GM20431 (cell line): Measurements from ENCODE around the gene PRSS23.
"Not testable (repeated sequence)": the region's sequence is repeated elsewhere in the genome, so short reads cannot be mapped to it uniquely, and the experiment has no call there.

Experiments used
- in situ Hi-C: fragments of 300-500 bp; cut with MseI, MboI; formaldehyde crosslinking; loops from one replicate; pipeline ENCODE4 v1.15.0; 2020; ENCODE audit warnings: low sequenced_read_pairs; ENCODE audit not compliant: unreplicated experiment

The PRSS23 gene

DNA sequence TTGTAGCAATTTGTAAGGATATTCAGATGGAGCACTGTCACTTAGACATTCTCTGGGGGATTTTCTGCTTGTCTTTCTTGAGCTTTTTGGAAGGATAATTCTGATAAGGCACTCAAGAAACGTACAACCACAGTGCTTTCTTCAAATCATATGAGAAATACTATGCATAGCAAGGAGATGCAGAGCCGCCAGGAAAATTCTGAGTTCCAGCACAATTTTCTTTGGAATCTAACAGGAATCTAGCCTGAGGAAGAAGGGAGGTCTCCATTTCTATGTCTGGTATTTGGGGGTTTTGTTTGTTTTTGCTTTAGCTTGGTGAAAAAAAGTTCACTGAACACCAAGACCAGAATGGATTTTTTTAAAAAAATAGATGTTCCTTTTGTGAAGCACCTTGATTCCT, 9.9 kb downstream of the PRSS23 start:
- in situ Hi-C loops: loop anchor here (10.0 to 25.0 kb wide), 2 partner anchors 198 to 345 kb away; no protein-coding TSS in a partner anchor

DNA sequence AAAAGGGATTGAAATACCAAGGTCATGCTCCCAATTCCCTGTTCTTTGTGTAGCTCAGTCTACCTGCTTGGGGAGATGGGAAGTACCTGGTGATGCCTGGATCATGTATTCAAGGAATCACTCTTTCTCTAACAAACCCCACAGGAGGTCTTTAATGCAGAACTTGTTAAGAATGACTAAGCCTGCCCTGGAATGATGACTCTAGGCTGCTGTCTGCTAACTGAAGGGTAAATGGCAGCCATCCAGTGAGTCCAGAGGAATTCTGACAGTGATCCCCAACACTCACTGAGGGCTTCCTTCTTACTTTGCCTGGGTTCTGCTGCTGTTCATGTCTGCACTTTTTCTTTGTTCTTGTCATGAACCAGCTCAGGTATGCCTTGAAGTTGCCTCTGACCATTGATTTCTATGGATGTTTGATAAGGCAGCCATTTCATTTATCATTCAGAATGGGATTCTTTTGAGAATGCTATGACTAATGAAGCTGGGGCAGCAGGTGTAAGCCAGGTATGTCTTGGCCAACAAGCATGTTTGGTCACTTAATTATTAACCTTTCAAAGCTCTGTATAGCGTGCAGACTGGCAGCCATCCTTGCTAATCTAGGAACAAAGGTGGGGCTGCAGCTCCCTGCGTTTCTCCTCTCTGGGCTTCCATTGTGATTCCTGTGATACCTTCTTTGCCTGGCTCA, 11.4 kb downstream of the PRSS23 start:
- in situ Hi-C loops: loop anchor here (10.0 to 25.0 kb wide), 2 partner anchors 199 to 347 kb away; no protein-coding TSS in a partner anchor

DNA sequence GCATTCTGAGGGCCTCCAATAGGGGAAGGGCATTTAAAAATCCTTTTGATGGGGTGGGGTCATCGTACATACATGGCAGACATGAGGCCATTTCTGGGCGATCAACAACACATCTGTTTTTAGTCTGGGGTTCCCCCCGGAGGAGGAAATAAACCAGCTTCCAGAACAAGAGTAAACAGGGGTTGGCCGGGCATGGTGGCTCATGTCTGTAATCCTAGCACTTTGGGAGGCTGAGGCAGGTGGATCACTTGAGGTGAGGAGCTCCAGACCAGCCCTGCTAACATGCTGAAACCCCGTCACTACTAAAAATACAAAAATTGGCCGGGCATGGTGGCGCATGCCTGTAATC, 12.0 kb downstream of the PRSS23 start:
- in situ Hi-C loops: loop anchor here (10.0 to 25.0 kb wide), 2 partner anchors 200 to 347 kb away; no protein-coding TSS in a partner anchor

- in situ Hi-C loops: loop anchor here (10.0 to 25.0 kb wide), 2 partner anchors 201 to 348 kb away; no protein-coding TSS in a partner anchor
These were observed 12.6 kb downstream of the PRSS23 start for GRCh38 chr11:86812981-86813380.

GRCh38 chr11:86814775-86815174, 14.4 kb downstream of the PRSS23 start:
- in situ Hi-C loops: loop anchor here (10.0 to 25.0 kb wide), 2 partner anchors 202 to 350 kb away; no protein-coding TSS in a partner anchor

GRCh38 chr11:86815726-86816125, 15.4 kb downstream of the PRSS23 start:
- in situ Hi-C loops: loop anchor here (10.0 to 25.0 kb wide), 2 partner anchors 203 to 351 kb away; no protein-coding TSS in a partner anchor

- in situ Hi-C loops: loop anchor here (10.0 to 25.0 kb wide), 2 partner anchors 204 to 351 kb away; no protein-coding TSS in a partner anchor
These were observed 15.9 kb downstream of the PRSS23 start for GRCh38 chr11:86816251-86816726.

DNA sequence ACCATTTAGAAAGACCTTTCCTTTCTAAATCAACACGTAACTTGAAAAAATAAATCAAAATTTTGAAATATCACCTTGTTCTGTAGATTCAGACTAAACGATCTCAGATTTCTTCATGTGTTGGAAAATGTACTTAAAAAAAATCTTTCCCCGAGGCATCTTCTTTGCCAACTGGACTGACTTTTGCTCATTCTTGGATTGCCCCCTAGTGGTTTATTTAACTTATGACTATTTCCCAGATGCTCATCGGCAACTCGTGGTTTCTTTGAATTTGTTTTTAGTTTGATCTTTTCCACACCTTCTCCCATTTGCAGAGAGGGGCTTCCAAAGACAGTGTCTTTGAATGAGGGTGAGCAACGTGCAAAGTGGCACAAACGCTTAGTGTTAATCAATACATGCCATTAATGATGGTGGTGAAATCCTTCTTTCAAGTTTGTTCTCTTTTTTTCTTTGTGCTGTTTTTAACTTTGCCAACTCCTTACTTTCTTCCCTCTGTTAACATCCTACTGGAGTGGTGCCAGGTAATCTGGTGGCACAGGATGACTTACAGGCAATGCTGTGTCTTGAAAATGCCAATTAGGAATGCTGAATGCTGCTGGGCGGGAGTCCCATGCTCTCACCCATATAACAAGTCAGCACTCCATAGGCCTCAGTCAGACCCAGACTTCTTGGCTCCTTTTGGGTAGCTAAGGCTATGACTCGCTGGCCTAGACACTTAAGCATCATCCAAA, 18.3 kb downstream of the PRSS23 start:
- in situ Hi-C loops: loop anchor here (10.0 to 25.0 kb wide), 2 partner anchors 206 to 354 kb away; no protein-coding TSS in a partner anchor

GRCh38 chr11:86824139-86824538, 23.8 kb downstream of the PRSS23 start:
- in situ Hi-C loops: loop anchor here (25.0 kb wide), 1 partner anchor 212 kb away; no protein-coding TSS in a partner anchor

- in situ Hi-C loops: not testable (repeated sequence)
These were observed 34.0 kb downstream of the PRSS23 start for GRCh38 chr11:86834376-86834775.

GRCh38 chr11:86844762-86845508, 44.6 kb downstream of the PRSS23 start:
- in situ Hi-C loops: not testable (repeated sequence)

GRCh38 chr11:86848132-86848531, 47.8 kb downstream of the PRSS23 start:
- in situ Hi-C loops: no loop called here

DNA sequence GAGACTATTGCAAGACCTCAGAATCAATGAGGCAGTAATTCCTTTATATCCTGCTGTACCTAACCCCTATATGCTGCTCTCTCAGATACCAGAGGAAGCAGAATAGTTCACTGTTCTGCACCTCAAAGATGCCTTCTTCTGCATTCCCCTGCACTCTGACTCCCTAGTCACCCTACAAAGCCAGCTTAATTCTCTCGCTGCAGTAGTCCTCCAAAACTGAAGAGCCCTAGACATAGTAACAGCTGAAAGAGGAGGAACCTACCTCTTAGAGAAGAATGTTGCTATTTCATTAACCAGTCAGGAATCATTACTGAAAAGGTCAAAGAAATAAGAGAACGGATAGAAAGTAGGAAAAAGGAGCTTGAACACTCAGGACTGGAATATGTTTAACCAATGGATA, 49.3 kb downstream of the PRSS23 start:
- in situ Hi-C loops: no loop called here
